Fibroblast of pulmonary artery (primary cell): ENCODE results near the gene DNPEP.
"Not testable (repeated sequence)": the region's sequence is repeated elsewhere in the genome, so short reads cannot be mapped to it uniquely, and the experiment has no call there.

Experiments
- DNase-seq: peaks from one replicate; pipeline ENCODE4 v3.0.0-alpha.2; 2010; ENCODE audit warnings: low read depth
- H3K4me3 ChIP-seq: replicated peaks from 2 replicates; pipeline ENCODE4 v1.5.1; 2011; ENCODE audit warnings: low read depth, mild to moderate bottlenecking, control low read depth, low read length, moderate library complexity
- CTCF ChIP-seq: IDR thresholded peaks from 2 replicates; pipeline ENCODE4 v1.5.1; 2011; ENCODE audit warnings: mild to moderate bottlenecking, control low read depth, low read length, inconsistent platforms; ENCODE audit errors: missing control alignments

The DNPEP gene

GRCh38 chr2:219401606-219402005 is 13.9 kb upstream of the DNPEP start:
- H3K4me3 ChIP-seq: no peak overlapping the region
- TF ChIP-seq CTCF: no peak
- no peak for DNase-seq

GRCh38 chr2:219400562-219400961 is 12.8 kb upstream of the DNPEP start:
- TF ChIP-seq CTCF: no peak
- no peak overlapping the region for H3K4me3 ChIP-seq
- no peak for DNase-seq

GRCh38 chr2:219399716-219400478 is 12.2 kb upstream of the DNPEP start:
- TF ChIP-seq CTCF: no peak
- no peak for DNase-seq
- no peak overlapping the region for H3K4me3 ChIP-seq

GRCh38 chr2:219398721-219399363 is 11.1 kb upstream of the DNPEP start:
- TF ChIP-seq CTCF: no peak
- DNase-seq: no peak
- H3K4me3 ChIP-seq: no peak overlapping the region

GRCh38 chr2:219396863-219397457 is 9.2 kb upstream of the DNPEP start:
- no peak for TF ChIP-seq CTCF
- H3K4me3 ChIP-seq: no peak overlapping the region
- DNase-seq: no peak

- DNase-seq: no peak
- no peak for TF ChIP-seq CTCF
- H3K4me3 ChIP-seq: no peak overlapping the region
These were observed 7.9 kb upstream of the DNPEP start for GRCh38 chr2:219395609-219396008.

GRCh38 chr2:219395056-219395455 is 7.3 kb upstream of the DNPEP start:
- H3K4me3 ChIP-seq, DNase-seq: not testable (repeated sequence)
